ENCODE results near the gene KRTAP19-3.

- TF ChIP-seq, protein P1, sequence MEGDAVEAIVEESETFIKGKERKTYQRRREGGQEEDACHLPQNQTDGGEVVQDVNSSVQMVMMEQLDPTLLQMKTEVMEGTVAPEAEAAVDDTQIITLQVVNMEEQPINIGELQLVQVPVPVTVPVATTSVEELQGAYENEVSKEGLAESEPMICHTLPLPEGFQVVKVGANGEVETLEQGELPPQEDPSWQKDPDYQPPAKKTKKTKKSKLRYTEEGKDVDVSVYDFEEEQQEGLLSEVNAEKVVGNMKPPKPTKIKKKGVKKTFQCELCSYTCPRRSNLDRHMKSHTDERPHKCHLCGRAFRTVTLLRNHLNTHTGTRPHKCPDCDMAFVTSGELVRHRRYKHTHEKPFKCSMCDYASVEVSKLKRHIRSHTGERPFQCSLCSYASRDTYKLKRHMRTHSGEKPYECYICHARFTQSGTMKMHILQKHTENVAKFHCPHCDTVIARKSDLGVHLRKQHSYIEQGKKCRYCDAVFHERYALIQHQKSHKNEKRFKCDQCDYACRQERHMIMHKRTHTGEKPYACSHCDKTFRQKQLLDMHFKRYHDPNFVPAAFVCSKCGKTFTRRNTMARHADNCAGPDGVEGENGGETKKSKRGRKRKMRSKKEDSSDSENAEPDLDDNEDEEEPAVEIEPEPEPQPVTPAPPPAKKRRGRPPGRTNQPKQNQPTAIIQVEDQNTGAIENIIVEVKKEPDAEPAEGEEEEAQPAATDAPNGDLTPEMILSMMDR (IDR thresholded peaks at IDR 0.05) = no peak
- no peak for TF ChIP-seq ZFX (IDR thresholded peaks at IDR 0.05; ENCODE audit: borderline replicate concordance)
Observed at GRCh38 chr21:30515681-30516080, 23.9 kb upstream of the KRTAP19-3 start.
